Measurements from ENCODE around the gene LAMA2. TPM values are rescaled to one million over a fixed set of nuclear protein-coding genes. Genes with fewer than 3 reads are reported as not detected.

Gene LAMA2
- polyA plus RNA-seq, 1 donor: 5.4 TPM

DNA sequence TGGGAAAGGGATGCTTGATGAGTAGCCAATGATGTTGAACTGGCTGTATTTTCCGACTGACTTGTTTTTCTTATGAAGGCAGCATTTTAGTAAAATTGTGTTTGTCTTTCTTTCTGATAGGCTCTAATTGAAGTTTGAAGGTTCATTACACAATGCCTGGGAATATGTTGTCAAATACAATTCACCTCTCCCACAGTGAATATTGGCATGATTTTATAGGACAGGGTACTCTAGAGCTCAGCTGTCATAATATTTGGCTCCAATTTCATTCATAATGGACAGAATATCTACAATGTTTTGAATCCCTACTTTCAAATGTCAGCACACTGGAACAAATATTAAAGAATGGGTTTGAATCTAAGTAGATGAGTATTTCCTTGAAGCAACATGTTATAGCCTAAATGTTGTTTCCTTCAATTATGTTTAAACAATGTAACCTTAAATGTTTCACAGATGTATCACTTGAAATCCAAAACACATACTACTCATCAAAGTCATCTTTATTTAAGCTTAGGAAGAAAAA is 81.4 kb downstream of the LAMA2 start:
- DNase-seq: no peak
- Histone ChIP-seq H3K36me3 (ENCODE audit: control insufficient read depth, insufficient read depth, low read length) (no peaks in the 10 kb centered on the region), H3K9me3 (ENCODE audit: control insufficient read depth, low read depth, low read length) (no peaks in the 10 kb centered on the region), H3K4me3 (ENCODE audit: low read length) (no peak overlapping the region), H3K27ac (ENCODE audit: low read length) (no peak overlapping the region), H3K27me3 (ENCODE audit: control insufficient read depth, insufficient read depth, low read length) (no peaks in the 10 kb centered on the region), H3K4me1 (ENCODE audit: control insufficient read depth, insufficient read depth, low read length) (no peaks in the 10 kb centered on the region)
- WGBS (ENCODE audit: insufficient coverage, low lambda C conversion rate): 100% methylated on average over 1 of the region's 1 CpG

DNA sequence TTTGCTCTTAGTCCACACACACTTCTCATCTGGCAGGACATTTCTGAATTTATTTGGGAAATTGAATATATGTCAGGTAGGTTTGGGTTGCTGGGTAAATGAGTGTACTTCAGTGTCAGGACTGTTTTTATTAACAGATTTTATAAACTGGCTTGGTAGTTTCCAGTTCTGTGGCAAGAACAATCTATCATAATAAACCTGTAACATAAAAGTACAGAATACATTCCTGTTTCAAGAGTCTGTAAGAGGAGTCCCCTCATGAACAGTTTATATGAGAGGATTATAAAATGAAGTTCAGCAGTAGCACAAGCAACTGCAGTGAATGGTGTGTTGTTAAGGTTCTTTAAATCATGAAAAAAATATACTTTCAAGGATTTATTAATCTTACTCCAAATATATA is 81.8 kb downstream of the LAMA2 start:
- Histone ChIP-seq H3K9me3 (ENCODE audit: control insufficient read depth, low read depth, low read length) (no peaks in the 10 kb centered on the region), H3K36me3 (ENCODE audit: control insufficient read depth, insufficient read depth, low read length) (no peaks in the 10 kb centered on the region), H3K4me1 (ENCODE audit: control insufficient read depth, insufficient read depth, low read length) (no peaks in the 10 kb centered on the region), H3K27ac (ENCODE audit: low read length) (no peak overlapping the region), H3K4me3 (ENCODE audit: low read length) (no peak overlapping the region), H3K27me3 (ENCODE audit: control insufficient read depth, insufficient read depth, low read length) (no peaks in the 10 kb centered on the region)
- DNase-seq: no peak

DNA sequence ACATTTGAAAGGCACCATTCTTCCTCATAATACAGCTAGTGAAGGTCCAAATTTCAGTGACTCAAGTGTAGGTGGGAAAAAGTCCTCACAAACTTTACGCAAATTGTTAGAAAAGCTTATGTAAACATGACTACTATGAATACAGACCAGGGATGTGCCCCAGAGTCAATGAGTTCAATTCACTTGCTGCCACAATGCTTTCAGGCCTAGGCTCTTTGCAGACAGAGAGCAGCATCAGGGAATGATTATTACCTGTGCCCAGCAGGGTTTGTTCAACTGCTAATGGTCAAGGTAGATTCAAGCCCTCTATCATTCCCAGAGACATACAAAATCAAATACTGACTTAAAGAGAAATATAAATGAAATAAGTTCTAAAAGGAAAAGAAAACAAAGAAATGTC is 84.0 kb downstream of the LAMA2 start:
- Histone ChIP-seq H3K36me3 (ENCODE audit: control insufficient read depth, insufficient read depth, low read length) (no peaks in the 10 kb centered on the region), H3K27me3 (ENCODE audit: control insufficient read depth, insufficient read depth, low read length) (no peaks in the 10 kb centered on the region), H3K4me1 (ENCODE audit: control insufficient read depth, insufficient read depth, low read length) (no peaks in the 10 kb centered on the region), H3K9me3 (ENCODE audit: control insufficient read depth, low read depth, low read length) (no peaks in the 10 kb centered on the region), H3K27ac (ENCODE audit: low read length) (no peak overlapping the region), H3K4me3 (ENCODE audit: low read length) (no peak overlapping the region)
- WGBS (ENCODE audit: insufficient coverage, low lambda C conversion rate): no CpG with 5 or more reads among the region's 1 CpG
- DNase-seq: no peak

DNA sequence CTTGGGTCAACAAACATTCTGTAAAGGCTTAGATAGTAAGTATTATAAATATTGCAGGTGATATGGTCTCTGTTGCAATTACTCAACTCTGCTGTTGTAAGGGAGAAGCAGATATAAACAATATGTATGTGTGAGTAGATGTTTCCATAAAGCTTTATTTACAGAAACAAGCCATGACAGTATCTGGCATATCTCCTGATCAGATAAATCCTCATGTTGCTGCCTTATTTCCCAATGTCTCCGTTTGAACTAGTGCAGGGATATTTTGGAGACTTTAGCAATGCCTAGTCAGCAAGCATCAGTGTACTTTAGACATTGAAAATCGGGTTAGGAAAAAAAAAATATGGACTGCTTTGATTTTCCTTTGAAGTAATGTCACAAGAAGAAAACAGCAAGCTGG is 96.1 kb downstream of the LAMA2 start:
- H3K27ac ChIP-seq (ENCODE audit: low read length): no peak overlapping the region
- no peaks in the 10 kb centered on the region for H3K4me1 ChIP-seq (ENCODE audit: control insufficient read depth, insufficient read depth, low read length)
- H3K36me3 ChIP-seq (ENCODE audit: control insufficient read depth, insufficient read depth, low read length): no peaks in the 10 kb centered on the region
- H3K27me3 ChIP-seq (ENCODE audit: control insufficient read depth, insufficient read depth, low read length): no peaks in the 10 kb centered on the region
- H3K9me3 ChIP-seq (ENCODE audit: control insufficient read depth, low read depth, low read length): no peaks in the 10 kb centered on the region
- WGBS (ENCODE audit: insufficient coverage, low lambda C conversion rate): 88% methylated on average over 1 of the region's 2 CpGs
- no peak for DNase-seq
- no peak overlapping the region for H3K4me3 ChIP-seq (ENCODE audit: low read length)

DNA sequence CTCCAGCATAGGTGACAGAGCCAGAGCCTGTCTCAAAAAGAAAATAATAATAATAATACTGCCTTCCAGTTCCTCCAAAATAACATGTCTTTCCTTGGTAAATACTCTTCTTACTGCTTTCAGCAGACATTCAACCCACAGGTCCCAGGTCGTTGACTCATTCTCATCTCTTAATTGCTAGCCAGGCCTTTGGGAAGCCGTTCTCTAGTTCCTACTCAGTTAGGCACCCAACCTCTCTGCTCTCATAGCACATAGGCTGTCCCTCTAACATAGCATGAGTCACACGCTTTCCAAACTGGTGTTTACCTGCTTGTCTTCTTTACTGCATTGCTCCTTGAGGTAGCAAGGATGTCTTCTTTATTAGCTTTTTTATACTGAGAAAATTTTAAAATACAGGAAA is 98.8 kb downstream of the LAMA2 start:
- Histone ChIP-seq H3K4me3 (ENCODE audit: low read length) (no peak overlapping the region), H3K36me3 (ENCODE audit: control insufficient read depth, insufficient read depth, low read length) (no peaks in the 10 kb centered on the region), H3K4me1 (ENCODE audit: control insufficient read depth, insufficient read depth, low read length) (no peaks in the 10 kb centered on the region), H3K27ac (ENCODE audit: low read length) (no peak overlapping the region), H3K9me3 (ENCODE audit: control insufficient read depth, low read depth, low read length) (no peaks in the 10 kb centered on the region), H3K27me3 (ENCODE audit: control insufficient read depth, insufficient read depth, low read length) (no peaks in the 10 kb centered on the region)
- WGBS (ENCODE audit: insufficient coverage, low lambda C conversion rate): 90% methylated on average over 2 of the region's 3 CpGs
- DNase-seq: no peak

DNA sequence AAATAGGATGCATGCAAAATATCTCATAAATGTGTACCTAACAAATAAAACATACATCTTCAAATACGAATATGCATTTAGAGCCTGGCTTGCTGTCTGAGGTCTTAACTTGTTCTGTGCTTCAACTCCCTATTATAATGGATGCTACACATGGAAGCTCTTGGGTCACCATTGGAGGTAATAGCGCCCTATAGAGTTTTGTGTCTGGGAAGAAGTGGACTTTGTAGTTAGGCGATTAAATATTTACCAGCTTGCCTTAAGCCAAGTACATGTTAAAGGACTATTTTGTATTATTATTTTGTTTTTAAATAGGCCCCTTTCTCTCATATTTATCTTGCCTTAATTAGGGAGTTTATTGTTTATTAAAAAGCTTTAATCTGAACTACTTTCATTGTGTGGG is 107.4 kb downstream of the LAMA2 start:
- 0% methylated on average over 1 of the region's 3 CpGs for WGBS (ENCODE audit: insufficient coverage, low lambda C conversion rate)
- Histone ChIP-seq H3K36me3 (ENCODE audit: control insufficient read depth, insufficient read depth, low read length) (no peaks in the 10 kb centered on the region), H3K4me1 (ENCODE audit: control insufficient read depth, insufficient read depth, low read length) (peaks cover 2% of the 10 kb centered on the region), H3K9me3 (ENCODE audit: control insufficient read depth, low read depth, low read length) (no peaks in the 10 kb centered on the region), H3K27ac (ENCODE audit: low read length) (no peak overlapping the region), H3K4me3 (ENCODE audit: low read length) (no peak overlapping the region), H3K27me3 (ENCODE audit: control insufficient read depth, insufficient read depth, low read length) (no peaks in the 10 kb centered on the region)
- peak; percentile 8 to 52 for DNase-seq

DNA sequence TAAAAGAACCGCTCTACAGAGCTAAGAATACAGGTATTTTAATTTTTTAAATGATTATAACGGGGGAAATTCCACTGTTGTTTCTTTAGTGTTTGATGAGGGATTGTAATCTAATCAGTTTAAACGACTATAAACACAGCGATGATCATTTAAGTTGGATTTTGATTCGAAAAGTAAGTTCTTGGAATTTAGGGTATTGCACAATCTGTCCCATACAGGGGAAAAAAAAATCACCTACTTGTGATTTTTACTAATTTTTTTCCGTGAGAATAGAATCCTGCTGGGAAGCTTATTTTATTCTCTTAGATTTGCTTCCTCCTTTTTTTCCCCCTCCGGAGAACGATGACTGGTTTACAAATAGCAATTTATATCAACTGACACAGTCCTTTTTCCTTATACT is 108.0 kb downstream of the LAMA2 start:
- peaks cover 2% of the 10 kb centered on the region for H3K4me1 ChIP-seq (ENCODE audit: control insufficient read depth, insufficient read depth, low read length)
- DNase-seq: no peak
- H3K36me3 ChIP-seq (ENCODE audit: control insufficient read depth, insufficient read depth, low read length): no peaks in the 10 kb centered on the region
- 45% methylated on average over 7 of the region's 8 CpGs for whole genome bisulfite sequencing (ENCODE audit: insufficient coverage, low lambda C conversion rate)
- H3K27ac ChIP-seq (ENCODE audit: low read length): no peak overlapping the region
- no peaks in the 10 kb centered on the region for H3K27me3 ChIP-seq (ENCODE audit: control insufficient read depth, insufficient read depth, low read length)
- H3K9me3 ChIP-seq (ENCODE audit: control insufficient read depth, low read depth, low read length): no peaks in the 10 kb centered on the region
- no peak overlapping the region for H3K4me3 ChIP-seq (ENCODE audit: low read length)

DNA sequence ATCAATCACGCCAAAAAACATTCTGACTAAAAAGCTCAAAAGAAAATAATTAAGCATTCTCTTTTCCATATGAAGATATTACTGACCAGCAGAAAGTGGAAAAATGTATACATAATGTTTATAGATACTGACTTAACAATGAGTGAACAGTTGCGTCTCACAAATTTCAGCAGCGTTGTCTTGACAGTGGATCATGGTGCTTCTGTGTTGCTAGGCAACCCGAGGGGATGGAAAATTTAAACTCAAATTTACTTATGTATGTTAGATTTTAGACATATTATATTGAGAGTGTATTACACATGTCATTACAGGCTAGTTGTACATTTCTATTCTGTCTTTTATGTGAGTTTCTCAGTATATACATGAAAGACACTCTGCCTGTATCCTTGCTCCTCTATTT is 110.2 kb downstream of the LAMA2 start:
- H3K27me3 ChIP-seq (ENCODE audit: control insufficient read depth, insufficient read depth, low read length): no peaks in the 10 kb centered on the region
- H3K27ac ChIP-seq (ENCODE audit: low read length): no peak overlapping the region
- WGBS (ENCODE audit: insufficient coverage, low lambda C conversion rate): no CpG with 5 or more reads among the region's 4 CpGs
- DNase-seq: no peak
- H3K9me3 ChIP-seq (ENCODE audit: control insufficient read depth, low read depth, low read length): no peaks in the 10 kb centered on the region
- no peak overlapping the region for H3K4me3 ChIP-seq (ENCODE audit: low read length)
- no peaks in the 10 kb centered on the region for H3K36me3 ChIP-seq (ENCODE audit: control insufficient read depth, insufficient read depth, low read length)
- H3K4me1 ChIP-seq (ENCODE audit: control insufficient read depth, insufficient read depth, low read length): peaks cover 2% of the 10 kb centered on the region

DNA sequence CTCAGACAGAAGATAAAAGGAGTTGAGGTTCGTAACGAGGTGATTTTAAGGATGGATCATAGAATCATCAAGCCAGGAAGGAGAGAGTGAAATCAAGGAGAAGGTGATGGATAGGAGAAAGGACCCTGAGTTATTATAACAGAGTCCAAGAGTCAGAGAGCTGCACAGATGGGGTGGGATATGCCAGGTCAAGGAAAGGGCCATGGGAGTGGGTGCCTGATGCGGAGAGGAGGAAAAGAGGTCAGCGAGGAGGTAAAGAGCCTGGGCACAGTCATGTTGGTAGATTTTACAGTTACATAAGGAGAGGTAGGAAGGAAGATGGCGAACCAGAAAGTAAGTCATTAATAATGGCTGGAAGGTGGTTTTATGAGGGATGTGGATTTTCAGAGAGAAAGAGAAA is 114.9 kb downstream of the LAMA2 start:
- Histone ChIP-seq H3K9me3 (ENCODE audit: control insufficient read depth, low read depth, low read length) (no peaks in the 10 kb centered on the region), H3K4me3 (ENCODE audit: low read length) (no peak overlapping the region), H3K4me1 (ENCODE audit: control insufficient read depth, insufficient read depth, low read length) (no peaks in the 10 kb centered on the region), H3K36me3 (ENCODE audit: control insufficient read depth, insufficient read depth, low read length) (no peaks in the 10 kb centered on the region), H3K27ac (ENCODE audit: low read length) (no peak overlapping the region), H3K27me3 (ENCODE audit: control insufficient read depth, insufficient read depth, low read length) (no peaks in the 10 kb centered on the region)
- DNase-seq: no peak
- WGBS (ENCODE audit: insufficient coverage, low lambda C conversion rate): 88% methylated on average over 3 of the region's 5 CpGs

DNA sequence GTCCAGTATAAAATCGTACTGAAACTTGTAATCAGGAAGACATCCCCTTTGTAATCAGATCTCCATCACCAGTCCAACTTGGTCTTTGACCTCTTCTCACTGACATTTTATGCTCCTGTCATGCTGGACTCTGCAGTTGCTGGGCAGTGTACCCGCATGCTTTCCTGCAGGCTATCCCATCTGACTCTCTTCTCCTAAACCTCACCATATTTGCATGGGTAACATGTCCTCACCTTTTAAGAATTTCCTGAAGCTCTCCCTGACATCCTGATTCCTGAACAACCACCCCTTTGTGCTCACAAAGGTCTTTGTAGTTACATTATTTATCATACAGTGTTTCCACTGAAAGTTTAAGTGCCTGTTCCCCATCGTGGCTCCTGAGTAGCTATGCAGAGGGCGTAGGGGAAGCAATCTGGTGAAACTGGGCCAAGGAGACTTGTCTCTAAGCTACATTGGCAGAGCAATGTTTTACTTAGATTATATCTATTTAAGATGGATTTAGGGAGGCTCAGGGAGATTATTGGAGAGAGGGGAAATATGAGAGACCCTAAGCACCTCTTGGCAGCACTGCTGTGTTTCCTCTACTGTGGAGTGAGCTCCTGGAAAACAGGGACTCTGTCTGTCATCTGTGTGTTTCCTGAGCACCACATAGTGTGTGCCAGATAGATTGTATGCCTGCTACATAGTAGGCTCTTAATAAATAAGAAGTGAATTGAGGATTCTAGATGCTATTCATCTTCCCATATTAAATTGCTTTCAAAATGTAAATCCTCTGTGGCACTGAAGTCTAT is 124.0 kb downstream of the LAMA2 start:
- no peaks in the 10 kb centered on the region for H3K36me3 ChIP-seq (ENCODE audit: control insufficient read depth, insufficient read depth, low read length)
- WGBS (ENCODE audit: insufficient coverage, low lambda C conversion rate): 67% methylated on average over 3 of the region's 4 CpGs
- no peaks in the 10 kb centered on the region for H3K4me1 ChIP-seq (ENCODE audit: control insufficient read depth, insufficient read depth, low read length)
- H3K27me3 ChIP-seq (ENCODE audit: control insufficient read depth, insufficient read depth, low read length): no peaks in the 10 kb centered on the region
- no peak overlapping the region for H3K4me3 ChIP-seq (ENCODE audit: low read length)
- peak in 1 of 2 donors; percentile 0 for DNase-seq
- no peaks in the 10 kb centered on the region for H3K9me3 ChIP-seq (ENCODE audit: control insufficient read depth, low read depth, low read length)
- no peak overlapping the region for H3K27ac ChIP-seq (ENCODE audit: low read length)

Data from large intestine (tissue), 3 donors.